Measurements from ENCODE around the gene PIEZO2.
"Not testable (repeated sequence)": the region's sequence is repeated elsewhere in the genome, so short reads cannot be mapped to it uniquely, and the experiment has no call there.

The PIEZO2 gene

GRCh38 chr18:11148680-11149440, 509 bp downstream of the PIEZO2 start:
- DNase-seq = no peak

DNA sequence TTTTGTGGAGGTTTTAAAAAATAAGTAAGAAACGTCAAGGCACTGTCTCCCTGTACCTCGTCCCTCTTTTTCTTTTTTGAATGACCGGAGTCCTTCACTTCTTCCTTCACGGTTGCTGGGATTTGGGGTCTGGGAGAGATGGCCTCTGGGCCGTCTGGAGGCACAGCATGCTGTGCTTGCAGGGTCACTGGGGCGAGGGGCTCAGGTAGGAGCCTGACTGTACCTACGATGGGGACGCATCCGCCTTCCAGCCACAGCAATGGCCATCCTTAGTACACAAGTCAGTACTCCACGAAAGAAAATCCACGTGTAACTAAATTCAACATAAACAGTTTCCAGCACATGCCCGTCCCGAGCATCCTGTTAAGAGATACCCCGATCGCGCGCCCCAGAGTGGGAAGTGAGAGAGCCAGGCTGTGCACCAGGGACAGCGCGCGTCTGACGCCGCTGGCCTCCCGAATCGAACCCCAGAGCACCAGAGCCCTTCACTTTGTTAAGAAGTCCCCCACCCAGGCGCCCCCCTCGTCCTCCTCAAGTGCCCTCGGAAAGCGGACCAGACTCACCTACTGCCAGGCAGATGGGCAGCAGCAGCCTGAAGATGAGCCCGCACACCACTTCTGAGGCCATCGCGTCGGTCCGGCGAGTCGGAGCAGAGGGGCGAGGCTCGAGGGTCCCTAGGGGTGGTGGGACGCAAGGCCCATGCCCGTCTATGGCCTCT, 1.2 kb downstream of the PIEZO2 start:
- DNase-seq = no peak

DNA sequence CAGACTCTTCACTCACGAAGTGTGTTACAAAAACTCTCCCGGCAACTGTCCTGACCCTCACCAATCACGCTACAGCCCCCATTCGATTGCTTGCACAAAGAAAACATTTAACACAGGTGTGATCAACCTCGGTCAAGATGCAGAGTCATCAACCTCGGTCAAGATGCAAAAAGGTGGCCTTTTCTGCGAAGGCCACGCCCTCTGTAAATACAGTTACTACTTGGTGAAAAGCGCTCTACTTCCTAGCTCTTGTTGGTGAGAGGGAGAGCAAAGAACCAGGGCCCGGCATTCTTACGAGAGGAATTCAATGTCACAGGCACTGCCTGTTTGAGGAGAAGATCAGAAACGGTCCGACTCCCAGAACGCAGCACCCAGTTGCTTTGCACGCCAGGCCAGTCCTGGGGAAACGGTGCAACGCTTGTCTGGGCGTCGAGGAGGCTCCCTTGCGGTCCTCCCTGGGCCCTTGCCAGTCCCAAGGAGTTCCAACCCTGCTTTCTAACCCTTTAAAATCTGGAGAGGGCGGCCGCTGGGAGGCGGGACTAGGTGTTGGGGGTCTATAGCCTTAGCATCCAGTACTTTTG, 1.9 kb downstream of the PIEZO2 start:
- DNase-seq = no peak

GRCh38 chr18:11146947-11147345, 2.4 kb downstream of the PIEZO2 start:
- DNase-seq = no peak

- DNase-seq = no peak
These were observed 3.0 kb downstream of the PIEZO2 start for GRCh38 chr18:11146238-11146946.

- DNase-seq = no peak
These were observed 3.8 kb downstream of the PIEZO2 start for GRCh38 chr18:11145413-11146191.

- DNase-seq = no peak
These were observed 12.0 kb downstream of the PIEZO2 start for GRCh38 chr18:11137400-11137799.

DNA sequence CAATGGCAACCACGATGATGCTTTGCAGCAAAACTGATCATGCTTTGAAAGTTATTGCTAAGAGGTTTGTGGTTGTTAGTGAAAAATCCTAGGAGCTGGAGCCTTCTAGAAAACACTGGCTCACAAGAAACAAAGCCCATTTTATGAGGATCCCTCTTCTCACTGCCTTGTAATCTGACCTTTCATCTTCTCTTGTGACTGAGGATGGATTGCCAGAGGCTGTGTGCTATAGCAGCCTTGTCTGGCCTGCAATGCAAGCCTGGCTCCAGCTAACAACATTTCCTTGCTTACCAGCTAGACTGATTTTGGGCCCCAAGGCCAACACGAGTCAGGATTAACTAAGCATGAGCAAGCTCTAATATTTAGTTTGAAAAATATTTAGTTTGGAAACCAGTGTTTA, 13.1 kb downstream of the PIEZO2 start:
- no peak for DNase-seq

GRCh38 chr18:11134940-11135339, 14.4 kb downstream of the PIEZO2 start:
- no peak for DNase-seq

GRCh38 chr18:11129059-11129458, 20.3 kb downstream of the PIEZO2 start:
- DNase-seq = not testable (repeated sequence)

- no peak for DNase-seq
These were observed 23.7 kb downstream of the PIEZO2 start for GRCh38 chr18:11125492-11126315.

DNA sequence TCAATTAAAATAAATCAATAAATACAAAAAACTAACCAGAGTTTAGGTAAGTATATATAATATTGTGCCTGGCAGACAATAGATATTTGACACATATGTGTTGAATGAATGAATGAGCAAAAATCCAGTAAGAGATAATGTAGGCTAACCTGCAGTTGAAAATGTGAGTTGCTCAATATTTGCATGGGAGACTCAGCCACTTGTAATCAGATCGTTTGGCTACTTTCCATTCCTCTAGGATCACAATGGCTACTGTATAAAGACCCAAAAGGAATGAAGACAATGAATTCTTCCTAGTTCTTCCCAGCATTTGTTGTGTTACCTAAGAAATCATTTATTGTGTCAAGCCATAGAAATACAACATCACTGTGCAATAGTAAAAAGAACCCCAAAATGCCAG, 25.3 kb downstream of the PIEZO2 start:
- no peak for DNase-seq

DNA sequence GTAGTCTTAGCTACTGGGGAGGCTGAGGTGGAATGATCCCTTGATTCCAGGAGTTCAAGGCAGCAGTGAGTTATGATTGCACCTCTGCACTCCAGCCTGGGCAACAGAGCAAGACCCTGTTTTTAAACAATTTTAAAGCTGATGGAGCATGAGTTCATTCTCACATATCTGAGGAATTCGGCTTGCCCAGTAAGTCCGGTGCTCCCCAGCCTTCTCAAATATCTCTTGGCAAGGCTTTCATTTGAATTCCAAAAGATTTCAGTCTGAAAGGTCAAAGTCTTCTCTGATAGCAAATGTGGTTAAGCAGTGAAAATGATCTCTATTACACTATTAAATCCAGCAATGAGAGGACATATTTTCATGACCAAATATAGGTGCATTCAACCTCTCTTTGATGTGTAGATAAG, 27.9 kb downstream of the PIEZO2 start:
- no peak for DNase-seq

GRCh38 chr18:11119959-11120587, 29.3 kb downstream of the PIEZO2 start:
- no peak for DNase-seq

- DNase-seq = no peak
These were observed 29.8 kb downstream of the PIEZO2 start for GRCh38 chr18:11119550-11119949.

GRCh38 chr18:11118051-11118766, 31.2 kb downstream of the PIEZO2 start:
- DNase-seq = no peak

DNA sequence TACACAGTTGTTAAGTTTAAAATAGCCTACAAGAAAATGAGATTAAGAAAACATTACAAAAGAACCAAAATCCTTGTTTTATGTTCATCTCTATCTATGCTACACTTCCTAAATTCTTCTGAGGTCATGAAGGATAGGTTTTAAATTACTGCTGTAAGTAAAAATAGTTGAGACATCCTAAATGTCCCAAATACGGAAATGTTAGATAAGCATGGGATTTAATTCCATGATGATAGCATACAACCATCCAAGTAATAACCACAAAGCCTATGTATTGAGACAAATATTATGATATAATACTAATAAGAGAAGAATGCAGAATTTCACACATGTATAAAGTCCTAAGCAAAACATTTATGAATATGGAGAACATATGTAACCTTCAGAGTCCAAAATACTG, 34.1 kb downstream of the PIEZO2 start:
- DNase-seq = no peak

- no peak for DNase-seq
These were observed 34.7 kb downstream of the PIEZO2 start for GRCh38 chr18:11114653-11115052.

- no peak for DNase-seq
These were observed 35.4 kb downstream of the PIEZO2 start for GRCh38 chr18:11113937-11114336.

- no peak for DNase-seq
These were observed 36.3 kb downstream of the PIEZO2 start for GRCh38 chr18:11113046-11113548.

All from activated naive CD4-positive, alpha-beta T cell treated with Interleukin-2 at 50 U/mL for 16 hours (primary cell).